CD4-positive, alpha-beta T cell (primary cell): ENCODE results near the gene TMEM132D. TPM values are rescaled to one million over a fixed set of nuclear protein-coding genes. Genes with fewer than 3 reads are reported as not detected.

Source experiments
- ATAC-seq: fragments of 200-7000 bp; cut with Tn5 transposase; one replicate; pipeline ENCODE4 v1.10.0; 2022; ENCODE audit warnings: mild to moderate bottlenecking; ENCODE audit not compliant: poor library complexity
- CTCF ChIA-PET: fragments of 350-600 bp; sonication (Branson Sonifier 250); formaldehyde crosslinking; loops from one replicate; lab custom pipeline; 2021; ENCODE audit warnings: antibody characterized with exemption, inconsistent platforms; lab: Charles Lee
- POLR2A ChIA-PET: fragments of 350-600 bp; sonication (Branson Sonifier 250); formaldehyde crosslinking; loops from one replicate; lab custom pipeline; 2021; ENCODE audit warnings: antibody characterized with exemption, inconsistent platforms; lab: Charles Lee
- DNase-seq, 14 experiments: peaks; one replicate each; pipeline ENCODE4 v3.0.0-alpha.2; 2013 to 2020; ENCODE audit warnings: mixed read lengths in 2 of 14
- H3K27ac ChIP-seq, 2 donors: one replicate each; pipeline versions ENCODE4 v1.5.1 to v1.7.0; 2013; ENCODE audit warnings: low read length in 2 of 2, low read depth in 1 of 2, mild to moderate bottlenecking in 1 of 2
- H3K27me3 ChIP-seq, 2 experiments: 1 replicate in 1 of 2; 2 replicates in 1 of 2; pipeline versions ENCODE4 v1.6.1 to v1.7.0; 2013; ENCODE audit warnings: low read length in 2 of 2, control low read depth in 1 of 2, mild to moderate bottlenecking in 1 of 2, moderate library complexity in 1 of 2; ENCODE audit not compliant: insufficient read depth in 2 of 2, control insufficient read depth in 1 of 2
- H3K36me3 ChIP-seq: one replicate; pipeline ENCODE4 v1.6.1; 2013; ENCODE audit warnings: low read length, control low read depth; ENCODE audit not compliant: insufficient read depth
- H3K4me1 ChIP-seq: one replicate; pipeline ENCODE4 v1.6.1; 2013; ENCODE audit warnings: low read length, control low read depth; ENCODE audit not compliant: insufficient read depth
- H3K4me3 ChIP-seq: one replicate; pipeline ENCODE4 v1.5.1; 2013; ENCODE audit warnings: mild to moderate bottlenecking, low read length, moderate library complexity
- H3K9me3 ChIP-seq, 2 experiments: 1 replicate in 1 of 2; 2 replicates in 1 of 2; pipeline versions ENCODE4 v1.6.1 to v1.7.0; 2013; ENCODE audit warnings: low read length in 2 of 2, mild to moderate bottlenecking in 2 of 2, control low read depth in 1 of 2, moderate library complexity in 1 of 2; ENCODE audit not compliant: control insufficient read depth in 1 of 2, insufficient read depth in 1 of 2
- H3K27ac Mint-ChIP-seq: one replicate; pipeline ENCODE4 v1.8.0; 2020; ENCODE audit warnings: mixed read lengths
- H3K27me3 Mint-ChIP-seq: one replicate; pipeline ENCODE4 v1.8.0; 2021; ENCODE audit warnings: mixed read lengths
- H3K36me3 Mint-ChIP-seq: one replicate; pipeline ENCODE4 v1.8.0; 2021; ENCODE audit warnings: low read depth, mixed read lengths
- H3K4me1 Mint-ChIP-seq: one replicate; pipeline ENCODE4 v1.8.0; 2021; ENCODE audit warnings: low read depth, mixed read lengths
- H3K4me3 Mint-ChIP-seq: one replicate; pipeline ENCODE4 v1.8.0; 2020; ENCODE audit warnings: mild to moderate bottlenecking, mixed read lengths
- H3K9me3 Mint-ChIP-seq: one replicate; pipeline ENCODE4 v1.8.0; 2020; ENCODE audit warnings: mixed read lengths
- intact Hi-C, 2 experiments: fragments of 100-400 bp; cut with DNase I in 1 of 2; cut with micrococcal nuclease in 1 of 2; formaldehyde crosslinking; loops; one replicate each; pipeline versions ENCODE4 v1.15.1 to v1.9.0; 2023 to 2025; cut with DNase I, micrococcal nuclease
- total RNA-seq, 174 experiments: library from RNA in 2 of 174; stranded (reverse) in 2 of 174; gene quantifications; one replicate each; pipeline ENCODE4 v1.2.3 and lab custom pipeline; 2021 to 2026
- TF ChIP-seq, protein P1 (sequence below): fragments of 200-600 bp; IDR thresholded peaks from one replicate; pipeline ENCODE4 v1.8.0; 2022; ENCODE audit warnings: antibody characterized with exemption, mild to moderate bottlenecking

Gene TMEM132D
- total RNA-seq, 2 experiments from 2014 or later, result not detected

- no peak for ATAC-seq
- H3K27ac ChIP-seq, result no peak overlapping the region
- peaks cover 0 to 4% of the 10 kb centered on the region in 2 experiments for H3K9me3 ChIP-seq
- ChIA-PET POLR2A (no interaction called here), CTCF (no interaction called here)
- H3K27me3 Mint-ChIP-seq, result no peaks in the 10 kb centered on the region
- intact Hi-C loops, result no loop called here
- H3K4me1 Mint-ChIP-seq, result no peaks in the 10 kb centered on the region
- H3K27ac Mint-ChIP-seq, result no peak overlapping the region
- no peaks in the 10 kb centered on the region for H3K36me3 Mint-ChIP-seq
- no peak overlapping the region for H3K4me3 ChIP-seq
- H3K36me3 ChIP-seq, result no peaks in the 10 kb centered on the region
- H3K4me3 Mint-ChIP-seq, result no peak overlapping the region
- DNase-seq, result no peak
- no peaks in the 10 kb centered on the region for H3K4me1 ChIP-seq
- TF ChIP-seq, protein P1, sequence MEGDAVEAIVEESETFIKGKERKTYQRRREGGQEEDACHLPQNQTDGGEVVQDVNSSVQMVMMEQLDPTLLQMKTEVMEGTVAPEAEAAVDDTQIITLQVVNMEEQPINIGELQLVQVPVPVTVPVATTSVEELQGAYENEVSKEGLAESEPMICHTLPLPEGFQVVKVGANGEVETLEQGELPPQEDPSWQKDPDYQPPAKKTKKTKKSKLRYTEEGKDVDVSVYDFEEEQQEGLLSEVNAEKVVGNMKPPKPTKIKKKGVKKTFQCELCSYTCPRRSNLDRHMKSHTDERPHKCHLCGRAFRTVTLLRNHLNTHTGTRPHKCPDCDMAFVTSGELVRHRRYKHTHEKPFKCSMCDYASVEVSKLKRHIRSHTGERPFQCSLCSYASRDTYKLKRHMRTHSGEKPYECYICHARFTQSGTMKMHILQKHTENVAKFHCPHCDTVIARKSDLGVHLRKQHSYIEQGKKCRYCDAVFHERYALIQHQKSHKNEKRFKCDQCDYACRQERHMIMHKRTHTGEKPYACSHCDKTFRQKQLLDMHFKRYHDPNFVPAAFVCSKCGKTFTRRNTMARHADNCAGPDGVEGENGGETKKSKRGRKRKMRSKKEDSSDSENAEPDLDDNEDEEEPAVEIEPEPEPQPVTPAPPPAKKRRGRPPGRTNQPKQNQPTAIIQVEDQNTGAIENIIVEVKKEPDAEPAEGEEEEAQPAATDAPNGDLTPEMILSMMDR, result no peak
- peaks cover 8% of the 10 kb centered on the region for H3K9me3 Mint-ChIP-seq
- no peaks in the 10 kb centered on the region for H3K27me3 ChIP-seq
Observed at GRCh38 chr12:129294868-129295267, 609.0 kb downstream of the TMEM132D start.

DNA sequence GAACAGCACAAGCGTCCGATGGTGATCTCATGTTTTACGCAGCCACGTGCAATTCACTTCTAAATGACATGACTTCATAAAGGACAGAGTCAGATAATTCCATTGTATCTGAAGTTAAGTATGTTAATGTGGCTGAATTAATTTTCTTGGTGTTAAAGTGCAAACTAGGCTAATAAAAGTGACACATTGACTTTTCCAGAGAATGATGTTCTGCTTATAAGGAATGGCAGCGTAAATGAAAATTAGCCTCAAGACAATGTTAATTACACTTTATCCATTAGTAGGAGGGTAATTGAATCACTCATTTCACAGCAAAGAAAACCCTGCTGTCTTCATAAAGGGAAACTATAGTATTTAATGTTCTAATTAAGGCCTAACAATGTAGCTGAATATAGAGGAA lies 624.1 kb downstream of the TMEM132D start:
- no peak overlapping the region for H3K4me3 ChIP-seq
- H3K36me3 ChIP-seq, result no peaks in the 10 kb centered on the region
- H3K9me3 ChIP-seq, result peaks cover 0 to 8% of the 10 kb centered on the region in 2 experiments
- no peaks in the 10 kb centered on the region for H3K36me3 Mint-ChIP-seq
- ChIA-PET POLR2A (no interaction called here), CTCF (no interaction called here)
- no peak overlapping the region for H3K4me3 Mint-ChIP-seq
- no peaks in the 10 kb centered on the region for H3K27me3 Mint-ChIP-seq
- intact Hi-C loops, result no loop called here
- ATAC-seq (no peak), DNase-seq (no peak)
- no peaks in the 10 kb centered on the region for H3K27me3 ChIP-seq
- TF ChIP-seq, protein P1, result no peak
- H3K27ac Mint-ChIP-seq, result no peak overlapping the region
- H3K4me1 Mint-ChIP-seq, result no peaks in the 10 kb centered on the region
- peaks cover 6% of the 10 kb centered on the region for H3K9me3 Mint-ChIP-seq
- no peak overlapping the region for H3K27ac ChIP-seq
- H3K4me1 ChIP-seq, result no peaks in the 10 kb centered on the region

DNA sequence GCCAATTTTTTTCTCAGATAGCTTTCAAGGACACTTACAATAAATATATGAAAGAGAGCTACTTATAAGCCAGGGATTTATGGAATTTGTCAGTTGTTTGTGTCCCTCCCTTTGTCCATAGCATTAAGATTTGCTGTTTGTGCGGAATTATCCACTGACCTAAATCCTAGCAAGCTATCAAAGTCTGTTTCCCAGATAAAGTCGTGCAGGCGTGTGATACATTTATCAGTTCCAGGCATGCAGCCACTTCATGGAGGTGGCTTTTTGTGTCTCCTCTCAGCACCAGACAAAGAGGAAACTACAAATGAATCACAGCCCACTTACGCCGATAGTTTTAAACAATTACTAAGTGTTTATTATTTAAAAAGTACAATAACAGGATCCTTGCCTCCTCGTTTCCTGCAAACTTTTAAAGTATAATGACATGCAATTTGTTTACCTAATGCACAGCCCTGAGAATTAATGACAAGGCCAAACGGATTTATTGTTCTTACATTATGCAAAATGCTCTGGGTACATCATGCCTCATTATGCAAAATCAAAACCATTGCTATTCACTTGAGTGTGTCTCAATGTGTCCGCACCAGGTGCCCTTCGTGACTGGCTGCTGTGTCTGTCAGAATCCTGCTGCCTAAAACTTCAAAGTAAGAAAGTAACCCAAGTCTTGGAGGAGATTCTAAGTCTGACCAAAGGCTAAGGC lies 627.3 kb downstream of the TMEM132D start:
- H3K4me1 Mint-ChIP-seq, result no peaks in the 10 kb centered on the region
- Histone ChIP-seq H3K27me3 (no peaks in the 10 kb centered on the region), H3K9me3 (peaks cover 0 to 6% of the 10 kb centered on the region in 2 experiments), H3K27ac (no peak overlapping the region), H3K36me3 (no peaks in the 10 kb centered on the region), H3K4me1 (no peaks in the 10 kb centered on the region), H3K4me3 (no peak overlapping the region)
- H3K27ac Mint-ChIP-seq, result no peak overlapping the region
- H3K36me3 Mint-ChIP-seq, result no peaks in the 10 kb centered on the region
- DNase-seq, result no peak
- TF ChIP-seq, protein P1, result no peak
- ChIA-PET POLR2A (no interaction called here), CTCF (no interaction called here)
- peaks cover 3% of the 10 kb centered on the region for H3K9me3 Mint-ChIP-seq
- H3K4me3 Mint-ChIP-seq, result no peak overlapping the region
- intact Hi-C loops, result no loop called here
- ATAC-seq, result no peak
- no peaks in the 10 kb centered on the region for H3K27me3 Mint-ChIP-seq
